Measurements from ENCODE around the gene CFD.
"Not testable (repeated sequence)": the region's sequence is repeated elsewhere in the genome, so short reads cannot be mapped to it uniquely, and the experiment has no call there.

CFD gene

GRCh38 chr19:888581-889385 is 29.3 kb downstream of the CFD start:
- no peak for DNase-seq (ENCODE audit: low read depth, low spot score)

- DNase-seq (ENCODE audit: low read depth, low spot score) = no peak
These were observed 30.3 kb downstream of the CFD start for GRCh38 chr19:889662-890295.

GRCh38 chr19:890831-891230 is 31.4 kb downstream of the CFD start:
- no peak for DNase-seq (ENCODE audit: low read depth, low spot score)

GRCh38 chr19:891421-892200 is 32.1 kb downstream of the CFD start:
- DNase-seq (ENCODE audit: low read depth, low spot score) = not testable (repeated sequence)

GRCh38 chr19:892243-892893 is 32.9 kb downstream of the CFD start:
- no peak for DNase-seq (ENCODE audit: low read depth, low spot score)

GRCh38 chr19:892894-893689 is 33.6 kb downstream of the CFD start, which contains the start of the genes MED16 and RNU6-9:
Gene MED16, minus strand, starts transcription at chr19:893187. Its CDS starts 2,056 bp downstream, at chr19:891131.
Gene RNU6-9, plus strand, starts transcription at chr19:893484.
- DNase-seq (ENCODE audit: low read depth, low spot score) = peak; percentile 96

GRCh38 chr19:896434-896833 is 37.0 kb downstream of the CFD start:
- no peak for DNase-seq (ENCODE audit: low read depth, low spot score)

GRCh38 chr19:896999-897398 is 37.5 kb downstream of the CFD start:
- no peak for DNase-seq (ENCODE audit: low read depth, low spot score)

GRCh38 chr19:897442-898039 is 38.1 kb downstream of the CFD start:
- peak; percentile 61 for DNase-seq (ENCODE audit: low read depth, low spot score)

- no peak for DNase-seq (ENCODE audit: low read depth, low spot score)
These were observed 39.2 kb downstream of the CFD start for GRCh38 chr19:898663-899062.

- no peak for DNase-seq (ENCODE audit: low read depth, low spot score)
These were observed 40.0 kb downstream of the CFD start for GRCh38 chr19:899336-900042.

GRCh38 chr19:900043-900301 is 40.5 kb downstream of the CFD start:
- DNase-seq (ENCODE audit: low read depth, low spot score) = no peak

- DNase-seq (ENCODE audit: low read depth, low spot score) = peak; percentile 45
These were observed 41.0 kb downstream of the CFD start for GRCh38 chr19:900302-901111.

- no peak for DNase-seq (ENCODE audit: low read depth, low spot score)
These were observed 42.0 kb downstream of the CFD start for GRCh38 chr19:901216-902092.

GRCh38 chr19:902093-902370 is 42.6 kb downstream of the CFD start:
- no peak for DNase-seq (ENCODE audit: low read depth, low spot score)

GRCh38 chr19:902446-903226 is 43.2 kb downstream of the CFD start:
- DNase-seq (ENCODE audit: low read depth, low spot score) = no peak

GRCh38 chr19:903266-903797 is 43.9 kb downstream of the CFD start:
- peak; percentile 57 for DNase-seq (ENCODE audit: low read depth, low spot score)

GRCh38 chr19:904545-904944 is 45.1 kb downstream of the CFD start:
- no peak for DNase-seq (ENCODE audit: low read depth, low spot score)
